Stomach (tissue), 4 donors: Measurements from ENCODE around the gene CTNNA1.

ENCODE experiments used
- EP300 ChIP-seq: sonication (generic); formaldehyde crosslinking; IDR thresholded peaks from one replicate; pipeline ENCODE4 v1.6.1; 2017; ENCODE audit warnings: antibody characterized with exemption
- POLR2A ChIP-seq, 4 donors: fragments of 450-650 bp; IDR thresholded peaks; one replicate each; pipeline ENCODE4 v1.6.1; 2016; ENCODE audit warnings: antibody characterized with exemption in 4 of 4, control low read depth in 2 of 4, mild to moderate bottlenecking in 1 of 4, moderate library complexity in 1 of 4
- TF ChIP-seq, protein P1 (sequence below), 7 experiments: fragments of 450-650 bp in 4 of 7; fragments of 200-600 bp in 3 of 7; sonication (generic) in 3 of 7; IDR thresholded peaks; one replicate each; pipeline ENCODE4 v1.5.1; 2016 to 2019; ENCODE audit warnings: antibody characterized with exemption in 7 of 7, control low read depth in 2 of 7, mild to moderate bottlenecking in 1 of 7

DNA sequence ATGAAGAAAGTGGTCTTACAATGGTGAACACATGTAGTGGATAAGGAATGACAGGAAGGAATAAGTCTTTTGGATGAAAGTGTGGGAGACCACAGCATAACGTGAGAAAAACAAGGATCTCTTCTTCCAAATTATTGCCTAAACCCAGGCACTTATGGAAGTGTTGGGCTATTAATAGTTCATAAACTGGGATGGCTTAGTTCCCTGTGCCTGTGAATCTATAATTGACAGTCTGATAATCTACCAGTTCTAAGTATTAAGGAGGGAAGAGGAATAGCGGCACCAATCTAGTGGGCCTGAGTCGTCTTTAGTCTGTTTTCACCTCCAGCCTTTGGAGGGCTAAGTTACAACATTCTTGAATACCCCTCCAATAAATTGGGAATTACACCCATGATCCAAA, 161.1 kb downstream of the CTNNA1 start:
- TF ChIP-seq EP300 (no peak), POLR2A (IDR thresholded peaks at IDR 0.05) (no peak)
- TF ChIP-seq, protein P1, sequence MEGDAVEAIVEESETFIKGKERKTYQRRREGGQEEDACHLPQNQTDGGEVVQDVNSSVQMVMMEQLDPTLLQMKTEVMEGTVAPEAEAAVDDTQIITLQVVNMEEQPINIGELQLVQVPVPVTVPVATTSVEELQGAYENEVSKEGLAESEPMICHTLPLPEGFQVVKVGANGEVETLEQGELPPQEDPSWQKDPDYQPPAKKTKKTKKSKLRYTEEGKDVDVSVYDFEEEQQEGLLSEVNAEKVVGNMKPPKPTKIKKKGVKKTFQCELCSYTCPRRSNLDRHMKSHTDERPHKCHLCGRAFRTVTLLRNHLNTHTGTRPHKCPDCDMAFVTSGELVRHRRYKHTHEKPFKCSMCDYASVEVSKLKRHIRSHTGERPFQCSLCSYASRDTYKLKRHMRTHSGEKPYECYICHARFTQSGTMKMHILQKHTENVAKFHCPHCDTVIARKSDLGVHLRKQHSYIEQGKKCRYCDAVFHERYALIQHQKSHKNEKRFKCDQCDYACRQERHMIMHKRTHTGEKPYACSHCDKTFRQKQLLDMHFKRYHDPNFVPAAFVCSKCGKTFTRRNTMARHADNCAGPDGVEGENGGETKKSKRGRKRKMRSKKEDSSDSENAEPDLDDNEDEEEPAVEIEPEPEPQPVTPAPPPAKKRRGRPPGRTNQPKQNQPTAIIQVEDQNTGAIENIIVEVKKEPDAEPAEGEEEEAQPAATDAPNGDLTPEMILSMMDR (IDR thresholded peaks at IDR 0.05): no peak
